ENCODE results near the gene CMTR1.
A peak's percentile ranks its signal among the peaks of the same experiment; 100 is the strongest.
"Not testable (repeated sequence)": the region's sequence is repeated elsewhere in the genome, so short reads cannot be mapped to it uniquely, and the experiment has no call there.

CMTR1 gene

DNA sequence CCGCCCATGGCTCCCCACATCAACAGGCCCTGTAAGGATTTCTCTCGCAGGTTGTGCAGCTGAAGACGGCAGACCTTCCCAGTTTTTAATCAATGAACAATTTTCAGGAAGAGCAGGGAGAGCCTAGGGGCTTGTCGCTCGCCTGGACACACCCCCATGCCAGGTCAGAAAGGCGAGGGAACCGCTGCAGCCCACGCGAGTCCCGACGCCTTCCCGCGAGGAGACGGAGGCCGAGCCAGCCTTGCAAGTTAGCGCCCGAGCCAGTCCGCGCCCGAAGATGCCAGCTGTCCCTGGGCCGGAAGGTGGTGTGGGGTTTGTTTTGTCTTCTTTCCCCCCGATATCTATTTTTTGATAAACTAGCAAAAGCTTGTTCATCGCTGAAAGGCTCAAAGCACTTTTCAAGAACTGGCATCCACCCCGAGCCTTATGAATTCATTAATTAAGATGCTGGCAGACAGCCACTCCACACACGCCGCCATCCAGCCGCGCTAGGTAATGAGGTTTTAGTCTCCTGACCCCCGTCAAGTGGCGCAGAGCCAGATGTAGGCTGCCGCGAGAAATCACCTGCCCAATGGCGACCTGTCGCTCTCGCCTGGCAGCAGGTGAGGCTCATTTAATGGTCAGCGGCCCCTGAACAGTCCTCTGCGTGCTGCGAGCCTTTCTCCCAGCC is 60.1 kb downstream of the CMTR1 start:
- no peak for DNase-seq

- no peak for DNase-seq
Measured at GRCh38 chr6:37493661-37493995, 60.6 kb downstream of the CMTR1 start.

GRCh38 chr6:37495244-37495934 is 62.4 kb downstream of the CMTR1 start:
- DNase-seq: no peak

DNA sequence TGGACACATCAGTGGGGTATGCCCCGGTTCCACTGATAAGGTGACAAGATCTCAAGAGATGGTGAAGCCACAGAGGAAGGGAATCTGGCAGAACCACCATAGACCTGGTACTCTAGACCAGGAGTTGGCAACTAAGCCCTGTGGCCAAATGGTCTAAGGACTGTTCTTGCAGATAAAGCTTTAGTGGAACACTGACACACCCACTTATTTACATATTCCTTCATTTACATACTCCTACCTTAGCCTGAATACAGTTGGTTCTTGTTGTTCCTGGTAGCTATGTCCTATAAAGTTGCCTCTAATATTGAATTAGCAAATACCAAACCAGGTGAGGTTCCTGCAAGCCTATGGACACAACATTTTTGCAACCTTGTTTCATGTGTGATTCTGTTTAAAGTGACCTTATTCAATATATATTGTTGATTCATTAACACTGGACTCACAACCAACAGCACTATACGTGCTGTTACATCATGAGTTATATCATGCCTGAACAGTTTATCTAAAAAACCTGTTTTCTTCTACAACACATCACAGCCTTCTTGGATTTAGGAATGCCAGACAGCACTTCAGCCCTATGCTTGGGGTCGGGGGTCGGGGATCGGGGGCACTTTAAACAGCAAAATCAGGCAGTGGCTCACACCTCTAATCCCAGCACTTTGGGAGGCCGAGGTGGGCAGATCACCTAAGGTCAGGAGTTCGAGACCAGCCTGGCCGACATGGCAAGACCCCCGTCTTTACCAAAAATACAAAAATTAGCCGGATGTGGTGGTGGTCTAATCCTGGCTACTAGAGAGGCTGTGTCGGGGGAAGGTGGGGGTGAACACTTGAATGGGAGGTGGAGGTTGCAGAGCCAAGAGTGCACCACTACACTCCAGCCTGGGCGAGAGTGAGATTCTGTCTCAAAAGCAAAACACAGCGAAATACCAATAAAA is 64.2 kb downstream of the CMTR1 start:
- DNase-seq: no peak

GRCh38 chr6:37499433-37500293 is 66.6 kb downstream of the CMTR1 start, which contains the start of gene CCDC167:
Gene CCDC167 (minus strand): TSS chr6:37499893. CDS start chr6:37499863, 30 bp downstream.
- DNase-seq: peak; percentile 97

- DNase-seq: no peak
Measured at GRCh38 chr6:37500294-37500608, 67.2 kb downstream of the CMTR1 start.

DNA sequence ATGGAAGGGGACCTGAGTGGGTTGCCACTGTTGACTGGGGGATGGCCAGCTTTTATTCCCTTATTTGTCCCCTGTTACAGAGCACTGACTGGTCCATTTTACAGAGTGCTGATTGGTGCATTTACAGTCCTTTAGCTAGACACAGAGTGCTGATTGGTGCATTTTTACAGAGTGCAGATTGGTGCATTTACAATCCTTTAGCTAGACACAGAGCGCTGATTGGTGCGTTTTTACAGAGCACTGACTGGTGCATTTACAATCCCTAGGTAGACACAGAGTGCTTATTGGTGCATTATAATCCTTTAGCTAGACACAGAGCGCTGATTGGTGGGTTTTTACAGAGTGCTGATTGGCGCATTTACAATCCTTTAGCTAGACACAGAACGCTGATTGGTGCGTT is 67.9 kb downstream of the CMTR1 start:
- not testable (repeated sequence) for DNase-seq

GRCh38 chr6:37501632-37502491 is 68.8 kb downstream of the CMTR1 start:
- DNase-seq: no peak

DNA sequence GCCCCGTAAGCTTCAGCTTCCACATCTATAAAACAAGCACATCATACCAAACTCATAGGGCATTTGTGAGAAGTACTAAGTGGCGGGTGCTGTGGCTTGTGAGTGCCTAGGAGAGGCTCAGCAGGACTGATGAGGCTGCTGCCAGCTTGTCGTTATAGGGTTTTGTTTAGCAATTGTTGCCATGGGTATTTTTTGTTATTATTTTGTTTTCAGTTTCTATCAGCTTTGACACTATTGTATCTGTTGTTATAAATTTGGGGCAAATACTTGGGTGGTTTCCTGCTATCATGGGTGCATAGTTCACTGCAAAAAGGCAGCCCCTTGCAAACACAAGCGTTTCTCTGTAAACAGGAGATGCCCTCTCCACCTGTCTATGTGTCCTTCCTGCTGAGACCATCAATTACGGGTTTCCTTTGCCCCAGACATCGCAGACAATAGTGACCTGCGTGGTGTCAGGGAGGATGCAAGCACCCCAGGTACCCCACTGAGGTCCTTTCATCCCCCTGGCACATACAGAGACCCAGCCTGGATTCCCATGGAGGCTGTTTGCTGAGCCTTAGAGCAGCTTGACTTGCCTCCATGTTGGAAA is 69.8 kb downstream of the CMTR1 start:
- no peak for DNase-seq

DNA sequence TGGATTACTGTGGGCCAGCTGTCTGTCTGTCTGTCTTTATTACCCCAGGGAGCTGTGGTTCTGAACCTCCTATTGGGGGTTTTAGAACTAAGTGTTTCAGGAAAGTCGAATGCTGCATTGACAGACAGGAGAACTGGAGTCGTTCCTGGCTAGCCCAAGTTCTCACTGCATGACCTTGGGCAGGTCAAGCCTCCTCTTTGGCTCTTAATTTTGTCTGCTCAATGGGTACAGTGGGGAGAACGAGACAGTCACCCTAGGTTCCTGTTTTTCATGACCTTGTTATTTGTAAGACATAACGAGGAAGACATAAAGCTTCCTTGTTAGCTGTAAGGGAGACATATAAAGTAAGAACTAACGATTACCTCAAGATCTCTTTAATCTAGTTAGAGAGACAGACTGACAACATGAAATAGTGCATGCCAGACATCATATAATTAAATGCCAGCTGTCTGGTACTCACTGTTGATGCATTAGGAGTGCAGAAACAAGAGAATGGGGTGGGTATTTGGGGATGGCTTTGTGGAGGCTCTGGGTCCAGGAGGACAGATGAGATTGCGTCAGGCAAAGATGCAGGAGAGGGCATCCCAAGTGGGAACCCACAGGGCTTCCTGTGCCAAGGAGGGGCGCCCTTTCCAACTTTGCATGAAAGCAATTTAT is 70.4 kb downstream of the CMTR1 start:
- DNase-seq: no peak

DNA sequence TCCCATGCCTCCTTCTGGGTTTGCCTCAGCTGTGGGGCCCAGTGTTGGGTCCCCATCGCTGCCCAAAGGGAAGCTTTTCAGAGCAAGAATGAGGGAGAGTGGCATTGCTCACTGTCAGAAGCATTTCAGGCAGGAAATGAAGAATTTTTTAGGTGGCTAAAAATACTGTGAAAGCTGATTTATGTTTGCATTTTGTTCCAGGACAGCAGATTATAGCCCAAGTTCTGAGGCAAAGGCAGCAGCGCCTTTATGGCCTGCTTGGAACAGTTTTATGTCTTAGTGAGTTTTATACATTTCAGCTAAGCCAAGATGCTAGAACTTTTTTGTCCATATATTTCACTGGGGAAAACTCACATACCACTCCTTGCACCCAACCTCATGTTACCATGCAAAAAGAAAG is 71.0 kb downstream of the CMTR1 start:
- DNase-seq: no peak

DNA sequence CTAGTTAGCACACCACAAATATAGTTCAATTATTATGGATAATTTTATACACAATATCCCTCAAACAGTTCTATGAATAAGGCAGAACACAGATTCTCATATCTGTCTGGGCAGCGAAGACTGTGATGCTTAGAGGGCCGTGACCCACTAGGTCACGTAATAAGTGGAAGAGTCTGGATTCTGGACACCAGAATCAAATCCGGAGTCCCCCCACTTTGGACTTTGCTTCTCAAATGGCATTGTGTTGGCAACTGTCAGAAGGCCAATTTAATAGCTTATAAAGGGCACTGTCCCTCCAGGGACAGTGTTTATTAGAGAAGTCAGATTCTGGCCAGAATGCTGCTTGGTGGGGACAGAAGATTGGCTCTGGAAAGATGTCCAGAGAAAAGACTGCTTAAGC is 73.5 kb downstream of the CMTR1 start:
- no peak for DNase-seq

DNA sequence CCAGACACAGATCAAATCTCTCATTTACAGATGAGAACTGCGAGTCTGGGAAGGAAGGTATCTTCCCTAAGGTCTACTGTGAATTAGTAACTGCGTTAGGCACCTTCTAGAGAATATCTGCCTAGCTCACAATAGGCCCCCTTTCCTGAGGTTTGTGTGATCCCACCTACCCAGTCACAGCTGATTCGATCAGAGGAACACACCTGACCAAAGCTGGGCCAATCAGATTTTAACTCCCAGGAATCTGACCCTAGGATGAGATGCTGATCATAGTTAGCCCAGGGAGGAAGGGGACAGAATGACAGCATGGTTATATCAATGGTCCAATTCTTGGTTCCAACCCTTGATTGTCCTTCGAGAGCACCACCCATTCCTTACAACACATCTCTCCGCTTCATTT is 74.1 kb downstream of the CMTR1 start:
- no peak for DNase-seq

GRCh38 chr6:37507690-37508421 is 74.8 kb downstream of the CMTR1 start:
- no peak for DNase-seq

DNA sequence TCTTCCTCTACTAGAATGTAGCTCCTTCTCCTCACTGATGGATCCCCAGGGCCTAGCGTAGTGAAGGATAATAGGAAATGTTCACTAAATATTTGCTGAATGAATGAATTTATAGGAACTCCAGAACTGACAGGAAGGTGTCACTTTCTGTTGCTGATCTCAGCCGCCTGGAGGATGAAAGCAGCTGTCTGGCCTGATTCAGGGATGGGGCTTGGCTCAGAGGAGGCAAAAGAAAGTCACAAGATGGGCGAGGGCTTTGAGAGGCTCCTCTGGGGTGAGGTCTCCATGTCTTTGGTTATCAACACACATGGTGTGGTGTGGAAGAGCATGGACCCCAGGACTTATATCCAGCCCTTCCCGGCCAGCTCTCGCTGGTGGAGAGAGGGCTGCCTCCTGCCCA is 78.2 kb downstream of the CMTR1 start:
- DNase-seq: no peak

GRCh38 chr6:37511910-37512399 is 78.9 kb downstream of the CMTR1 start:
- no peak for DNase-seq

- no peak for DNase-seq
Measured at GRCh38 chr6:37512400-37513011, 79.5 kb downstream of the CMTR1 start.

DNA sequence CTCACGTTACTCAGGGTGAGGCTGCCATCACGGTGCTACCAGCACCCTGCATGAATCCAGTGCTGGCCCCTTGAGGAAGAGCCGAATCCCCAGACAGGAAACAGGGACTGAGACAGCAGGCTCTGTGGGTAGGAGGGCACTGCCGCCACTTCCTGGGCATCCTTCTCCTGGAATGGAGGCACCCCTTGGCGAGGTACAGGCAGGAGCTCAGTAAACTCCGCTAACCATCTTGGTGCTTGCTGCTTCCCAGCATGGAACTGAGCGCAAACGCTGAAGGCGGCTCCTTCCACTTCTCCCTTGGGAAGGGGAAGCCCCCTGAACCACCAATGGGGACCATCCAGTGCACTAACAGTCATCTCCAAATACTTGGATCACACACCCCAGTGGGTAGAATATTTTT is 80.1 kb downstream of the CMTR1 start:
- DNase-seq: no peak

GRCh38 chr6:37513576-37513975 is 80.6 kb downstream of the CMTR1 start:
- DNase-seq: no peak
